CD4-positive, alpha-beta T cell treated with Interleukin-6 at 100 ng/mL for 8 hours (primary cell): Measurements from ENCODE around the gene NDEL1.

Source experiments
- DNase-seq: peaks from one replicate; pipeline ENCODE4 v3.0.0-alpha.2; 2020; ENCODE audit warnings: mixed read lengths, low spot score

Gene NDEL1

DNA sequence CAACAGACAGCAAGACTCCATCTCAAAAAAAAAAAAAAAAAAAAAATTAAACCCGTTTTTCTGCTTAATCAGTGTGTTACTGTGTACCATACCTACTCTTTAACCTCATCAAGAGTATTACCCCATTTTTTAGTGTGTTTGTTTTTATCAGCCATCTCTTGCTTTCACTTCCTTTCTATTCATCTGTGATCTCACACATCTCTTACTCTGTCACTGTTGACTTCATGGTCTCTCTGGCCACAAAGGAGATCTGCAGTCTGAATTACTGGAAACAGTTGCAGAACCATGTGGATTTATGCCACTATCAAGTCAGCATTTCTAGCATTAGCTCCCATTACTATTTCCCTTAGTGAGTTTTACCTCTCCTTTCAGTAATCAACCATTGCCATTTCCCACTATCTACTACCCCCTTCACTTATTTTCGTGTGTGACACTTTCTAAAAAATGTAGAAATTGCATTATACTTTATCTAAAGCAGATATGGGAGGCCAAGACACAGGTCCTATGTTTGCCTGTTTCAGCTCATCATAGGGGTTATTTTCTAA is 20.1 kb downstream of the NDEL1 start:
- DNase-seq: no peak

DNA sequence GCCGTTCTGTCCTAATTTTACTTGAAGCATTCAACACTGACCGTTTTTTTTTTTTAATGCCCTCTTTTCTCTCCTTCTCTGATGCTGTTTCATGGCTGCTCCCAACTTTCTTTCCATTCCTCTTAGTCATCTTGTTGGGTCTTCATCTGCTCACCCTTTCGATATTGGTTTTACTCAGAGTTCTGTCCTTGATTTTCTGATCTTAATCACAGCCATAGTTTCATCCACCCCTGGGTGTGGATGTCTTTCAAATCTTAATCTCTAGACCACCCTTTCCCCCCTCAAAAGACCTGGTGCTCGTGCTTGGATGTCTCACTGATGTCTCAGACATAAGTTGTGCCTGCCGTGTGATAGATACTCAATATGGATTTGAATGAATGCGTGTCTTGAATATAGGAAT is 22.4 kb downstream of the NDEL1 start:
- no peak for DNase-seq

DNA sequence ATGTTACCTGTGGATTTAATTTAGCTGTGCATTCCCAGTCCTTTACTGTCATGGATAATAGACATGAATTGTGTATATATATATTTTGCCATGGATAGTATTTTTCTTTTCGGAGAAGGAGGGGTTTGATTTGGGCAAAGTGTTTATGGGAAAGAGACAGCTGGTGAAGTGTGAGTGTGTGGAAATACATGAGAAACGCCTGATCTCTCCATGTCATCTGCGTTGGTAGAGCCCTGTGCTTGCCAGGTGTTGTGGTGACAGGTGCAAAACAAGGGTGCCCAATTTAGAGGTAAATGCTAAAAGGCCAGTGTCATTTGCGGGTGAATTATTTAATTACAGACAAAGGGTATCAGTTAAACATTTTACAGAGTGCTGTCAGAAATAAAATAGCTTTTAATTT is 23.4 kb downstream of the NDEL1 start:
- no peak for DNase-seq

DNA sequence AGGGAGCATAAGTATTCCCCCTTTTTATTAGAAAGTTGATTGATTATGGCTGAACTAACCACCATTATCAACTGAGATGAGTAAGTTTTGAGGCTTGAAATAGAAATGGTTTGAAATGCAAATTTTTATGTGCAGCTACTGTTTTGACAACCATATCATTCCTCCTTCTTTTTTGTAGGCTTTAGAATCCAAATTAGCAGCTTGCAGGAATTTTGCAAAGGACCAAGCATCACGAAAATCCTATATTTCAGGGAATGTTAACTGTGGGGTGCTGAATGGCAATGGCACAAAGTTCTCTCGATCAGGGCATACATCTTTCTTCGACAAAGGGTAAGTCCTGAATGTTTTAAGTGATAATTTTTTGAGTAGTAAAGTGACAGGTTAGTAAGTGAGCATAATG is 24.1 kb downstream of the NDEL1 start:
- DNase-seq: no peak

DNA sequence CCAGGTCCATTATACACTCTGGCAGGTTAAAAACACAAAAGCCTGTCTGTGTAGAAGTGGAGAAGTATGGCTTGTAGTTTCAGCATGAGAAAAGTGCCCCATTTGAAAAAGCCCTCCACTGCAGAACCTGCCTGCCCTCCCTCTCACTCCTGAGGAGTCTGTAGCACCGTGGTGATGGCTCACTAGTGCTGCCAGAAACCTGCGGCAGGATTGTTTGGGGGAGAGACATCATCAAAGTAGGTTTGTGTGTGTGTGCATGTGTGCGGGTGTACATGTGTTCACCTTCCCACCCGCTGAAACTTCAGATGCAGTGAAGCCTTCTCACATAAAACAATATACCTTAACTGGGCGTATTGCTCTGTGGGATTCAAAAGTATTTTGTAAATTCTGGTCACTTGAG is 26.9 kb downstream of the NDEL1 start:
- DNase-seq: no peak

DNA sequence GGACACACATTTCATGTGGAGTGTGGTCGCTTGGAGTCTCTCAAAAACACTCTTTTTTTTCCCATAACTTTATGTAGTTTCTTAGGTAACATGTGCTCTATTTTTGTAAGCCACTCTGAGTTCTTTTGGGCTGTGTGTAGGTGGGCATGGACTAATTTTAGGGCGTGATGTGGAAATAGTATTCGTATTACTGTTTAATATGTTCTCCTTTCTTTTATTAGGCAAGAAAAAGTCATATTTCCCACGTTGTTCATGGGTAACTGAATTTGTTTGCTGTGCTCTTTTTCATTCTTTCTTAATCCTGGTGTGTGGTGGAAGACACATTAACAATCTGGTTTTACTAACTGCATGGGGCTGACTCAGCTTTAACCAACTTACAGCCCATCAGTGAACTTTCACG is 27.4 kb downstream of the NDEL1 start:
- DNase-seq: no peak

DNA sequence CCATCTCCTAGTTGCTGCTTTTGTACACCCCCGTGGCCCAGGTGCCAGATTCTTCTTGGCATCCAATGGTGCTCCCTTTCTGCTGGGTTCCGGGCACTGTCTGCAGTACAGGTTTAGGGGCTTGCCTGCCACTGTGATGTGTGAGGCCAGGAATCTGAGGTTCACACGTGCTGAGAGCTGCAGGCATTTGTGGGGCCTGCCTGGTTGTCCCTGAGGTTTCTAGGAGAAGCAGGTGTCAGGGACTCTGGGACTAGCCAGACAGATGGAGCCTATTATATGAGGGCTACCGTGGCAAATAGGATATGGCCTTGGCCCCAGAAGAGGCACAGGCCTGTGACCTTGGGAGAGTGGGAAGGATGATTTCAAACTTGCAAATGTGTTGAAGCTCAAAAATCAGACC is 29.3 kb downstream of the NDEL1 start:
- DNase-seq: no peak

DNA sequence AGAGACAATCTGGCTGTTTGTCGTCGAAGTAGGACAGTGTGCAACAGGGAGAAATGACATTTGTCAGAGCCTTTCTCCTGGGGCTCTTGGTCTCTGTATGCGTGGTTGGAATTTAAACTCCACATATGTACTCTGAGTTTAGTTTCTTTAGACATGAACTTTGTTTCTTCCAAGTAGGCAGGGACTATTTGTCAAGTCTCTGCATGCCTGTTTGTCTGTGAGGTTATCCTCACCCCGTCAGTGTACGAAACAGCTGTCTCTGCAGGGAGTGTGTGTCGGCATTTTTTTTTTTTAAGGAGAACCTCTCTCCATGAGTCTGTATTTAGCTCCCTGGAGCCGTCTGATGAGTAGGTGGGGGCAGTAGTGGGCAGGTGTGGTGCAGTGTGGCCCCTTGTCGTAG is 29.7 kb downstream of the NDEL1 start:
- no peak for DNase-seq

DNA sequence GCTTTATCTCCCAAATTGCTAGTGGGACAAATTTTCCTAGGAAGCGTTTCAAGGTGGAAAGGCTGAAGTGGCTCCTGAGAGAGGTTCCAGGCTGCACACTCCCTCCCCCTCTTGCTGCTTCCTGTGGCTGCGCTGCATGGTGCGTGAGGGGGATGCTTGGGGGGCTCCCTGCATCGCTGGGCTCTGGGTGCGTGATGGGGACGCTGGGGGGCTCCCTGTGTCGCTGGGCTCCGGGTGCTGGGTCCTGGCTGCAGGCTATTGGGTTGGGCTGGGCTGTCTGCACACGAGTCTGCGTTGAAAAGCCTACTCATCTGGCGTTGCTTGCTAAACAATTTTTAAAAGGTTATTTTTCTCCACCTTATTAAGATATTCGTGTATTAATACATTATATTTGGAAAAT is 30.1 kb downstream of the NDEL1 start:
- DNase-seq: no peak

DNA sequence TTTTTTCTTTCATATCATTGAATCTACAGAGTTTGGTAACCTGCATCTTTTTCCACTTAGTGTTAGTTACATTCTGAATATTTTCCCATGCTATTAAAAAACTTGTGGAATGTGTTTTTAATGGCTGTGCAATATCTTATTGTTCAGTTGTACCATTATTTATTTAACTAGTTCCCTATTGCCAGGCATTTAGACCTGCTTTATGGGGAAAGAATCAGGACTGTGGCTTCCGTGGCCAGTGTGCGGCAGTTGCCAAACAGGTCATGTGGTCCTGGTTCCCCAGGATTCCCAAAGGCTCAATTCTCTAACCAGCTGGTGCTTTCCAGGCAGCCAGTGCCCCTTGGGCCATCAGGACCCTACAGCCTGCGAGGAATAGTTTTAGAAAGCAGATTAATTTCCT is 30.8 kb downstream of the NDEL1 start:
- DNase-seq: no peak

DNA sequence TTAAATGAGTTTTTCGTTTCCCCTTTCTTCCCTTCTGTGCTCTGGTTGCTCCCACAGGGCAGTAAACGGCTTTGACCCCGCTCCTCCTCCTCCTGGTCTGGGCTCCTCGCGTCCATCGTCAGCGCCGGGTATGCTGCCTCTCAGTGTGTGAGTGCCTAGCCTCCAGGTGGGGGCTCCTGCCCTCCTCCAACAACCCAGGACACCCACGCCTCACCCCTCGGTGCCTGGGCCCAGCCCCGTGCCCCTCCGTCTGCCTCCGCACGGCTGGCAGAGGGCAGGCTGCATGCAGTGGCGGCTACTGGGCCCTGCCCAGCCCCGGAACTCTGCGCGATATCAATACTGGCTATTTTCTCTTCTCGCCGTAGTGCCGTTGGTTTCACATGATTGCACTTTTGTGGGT is 31.2 kb downstream of the NDEL1 start:
- DNase-seq: no peak

DNA sequence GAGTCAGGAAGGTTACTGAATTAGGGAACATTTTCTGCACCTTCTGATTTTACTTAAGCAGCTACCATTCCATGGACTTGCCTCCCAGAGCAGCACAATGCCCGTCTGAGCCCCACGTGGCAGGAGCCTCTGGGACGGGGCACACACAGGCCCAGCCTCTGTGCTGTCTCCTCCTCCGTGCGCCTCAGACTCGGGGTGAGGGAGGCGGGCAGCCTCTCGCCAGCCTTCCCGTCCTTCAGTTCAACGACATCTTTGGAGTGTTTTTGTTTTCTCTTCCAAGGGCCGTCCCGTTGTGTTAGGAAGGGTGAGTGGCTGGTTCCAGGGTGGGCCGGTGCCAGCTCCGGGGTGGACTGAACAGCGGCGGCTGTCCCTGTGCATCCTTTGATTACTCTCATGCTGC is 31.8 kb downstream of the NDEL1 start:
- no peak for DNase-seq

DNA sequence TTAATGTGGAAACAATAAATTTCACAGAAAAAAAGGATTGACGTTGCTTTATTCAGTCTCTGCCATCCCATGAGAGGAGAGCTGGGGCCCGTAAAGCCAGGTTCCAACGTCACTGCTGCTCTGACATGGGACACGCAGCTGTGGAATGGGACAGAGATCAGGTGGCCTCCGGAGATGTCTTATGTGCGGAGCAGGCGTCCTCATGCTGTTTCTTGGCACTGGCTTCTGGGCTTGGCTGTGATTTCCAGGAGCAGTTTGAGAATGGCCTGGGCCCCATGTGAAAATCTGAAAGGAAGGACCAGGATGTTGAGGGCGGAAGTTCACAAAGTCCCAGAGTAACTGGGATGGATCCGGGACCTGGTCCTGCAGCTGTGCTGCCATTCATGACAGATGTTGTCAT is 32.4 kb downstream of the NDEL1 start:
- no peak for DNase-seq

DNA sequence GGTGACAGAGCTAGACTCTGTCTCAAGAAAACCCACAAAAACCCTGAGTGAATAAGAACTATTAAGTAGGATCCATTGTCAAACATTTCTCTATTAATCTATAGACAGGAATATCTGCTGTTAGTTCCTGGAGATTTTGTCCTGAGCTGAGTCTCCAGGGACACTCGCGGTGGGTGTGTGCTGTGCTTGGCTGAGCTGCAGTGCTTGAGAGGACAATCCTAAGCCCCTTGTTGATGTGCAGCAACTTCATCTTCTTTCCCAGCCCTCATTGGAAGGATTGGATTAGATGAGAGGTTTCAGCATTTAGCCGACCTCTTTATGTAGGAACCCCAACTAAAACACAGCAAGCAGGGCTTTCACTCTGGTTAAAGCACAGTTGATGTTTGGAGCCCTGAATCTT is 33.3 kb downstream of the NDEL1 start:
- no peak for DNase-seq

DNA sequence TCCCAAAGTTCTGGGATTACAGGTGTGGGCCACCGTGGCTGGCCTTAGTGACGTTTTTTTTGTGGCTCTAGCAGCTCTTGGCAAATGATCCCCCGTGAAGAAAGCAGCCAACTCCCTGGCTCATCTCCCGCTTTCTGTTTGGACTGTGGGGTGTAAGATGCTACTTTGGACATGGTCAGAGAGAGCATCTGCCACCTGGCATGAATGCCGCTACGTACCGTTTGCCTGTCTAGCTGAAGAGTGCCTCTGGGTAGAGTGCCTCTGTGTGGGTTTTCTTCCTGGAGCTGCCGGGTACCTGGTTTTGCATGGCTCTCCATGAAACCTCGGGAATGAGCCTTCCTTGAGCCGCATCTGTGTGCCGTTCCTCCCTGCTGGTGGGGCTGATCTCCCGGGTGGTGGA is 34.3 kb downstream of the NDEL1 start:
- no peak for DNase-seq

DNA sequence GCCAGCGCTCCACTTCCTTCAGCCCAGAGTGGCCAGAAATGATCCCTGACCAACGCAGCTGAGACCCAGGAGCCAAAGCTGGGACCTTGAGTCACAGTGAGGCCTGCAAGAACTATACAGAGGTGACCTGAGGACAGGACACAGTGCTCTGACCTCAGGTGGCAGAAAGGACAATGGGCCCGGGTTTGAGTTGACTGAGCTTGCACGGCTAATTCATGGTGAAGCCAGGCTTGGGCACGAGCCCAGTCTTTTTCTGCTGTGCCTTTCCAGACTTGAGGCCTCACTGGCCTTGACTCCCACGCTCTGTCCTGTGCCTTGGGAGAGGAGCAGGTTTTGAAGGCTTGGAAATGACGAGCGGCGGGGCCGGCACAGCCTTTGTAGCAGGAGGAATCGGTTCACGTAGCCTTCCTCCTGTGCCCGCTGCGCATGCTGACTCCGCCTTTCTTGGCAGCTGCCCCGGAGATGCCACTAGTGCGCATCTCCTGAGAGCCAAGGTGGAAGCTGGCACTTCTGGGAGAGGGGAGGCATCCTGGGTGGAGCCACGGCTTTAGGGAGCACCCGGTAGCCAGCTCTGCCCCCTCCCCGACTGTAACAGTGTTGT is 34.9 kb downstream of the NDEL1 start:
- no peak for DNase-seq

DNA sequence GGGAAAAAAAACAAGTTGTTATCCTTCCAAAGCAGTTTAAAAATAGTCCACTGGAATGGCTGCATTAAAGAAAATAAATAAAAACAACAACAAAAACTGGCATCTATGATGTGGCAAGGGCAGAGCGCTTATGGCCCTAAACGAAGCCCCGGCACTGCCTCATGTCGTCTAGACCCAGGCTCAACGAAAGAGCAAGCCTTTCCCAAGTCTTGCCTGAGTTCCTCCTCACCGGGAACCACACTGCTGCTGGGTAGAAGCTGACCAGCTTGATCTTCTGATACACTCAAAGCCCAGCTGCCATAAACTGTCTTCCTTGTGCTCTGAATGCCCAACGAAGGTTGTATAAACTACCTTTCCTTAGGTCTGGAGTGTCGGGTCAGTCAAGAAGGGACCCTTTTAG is 37.0 kb downstream of the NDEL1 start:
- DNase-seq: no peak

DNA sequence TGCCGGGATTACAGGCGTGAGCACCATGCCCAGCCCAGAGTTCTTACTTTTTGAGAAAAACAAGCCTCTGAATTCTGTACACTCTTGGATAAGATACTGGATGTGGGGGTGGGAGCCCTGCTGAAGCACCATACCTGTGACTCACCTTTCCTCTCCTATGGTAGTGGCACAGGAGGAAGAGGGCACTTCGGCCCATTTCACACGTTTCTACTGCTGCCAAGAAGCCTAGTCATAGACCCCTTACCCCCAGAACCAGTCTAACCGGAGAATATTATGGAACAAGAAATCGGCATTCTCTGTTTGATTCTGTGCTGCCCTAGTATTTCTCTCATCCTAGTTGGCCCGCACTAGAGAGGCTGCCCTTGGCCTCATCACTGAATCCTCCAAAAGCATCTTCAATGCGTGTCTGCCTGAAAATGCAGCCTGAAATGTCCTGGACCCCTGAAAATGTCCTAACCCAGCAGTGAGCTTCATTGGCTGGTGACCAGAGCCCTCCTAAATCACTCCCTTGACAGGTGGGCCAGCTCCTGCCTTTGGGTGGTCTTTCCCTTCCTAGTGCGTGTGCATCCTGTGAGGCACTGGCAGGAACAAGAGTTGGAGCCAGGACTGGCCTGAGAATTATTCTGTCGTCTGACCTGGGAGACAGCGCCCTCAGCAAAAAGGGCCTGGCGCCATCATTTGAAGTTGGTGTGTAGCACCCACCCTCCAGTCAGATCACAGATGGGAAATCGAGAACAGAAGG is 37.9 kb downstream of the NDEL1 start:
- no peak for DNase-seq

DNA sequence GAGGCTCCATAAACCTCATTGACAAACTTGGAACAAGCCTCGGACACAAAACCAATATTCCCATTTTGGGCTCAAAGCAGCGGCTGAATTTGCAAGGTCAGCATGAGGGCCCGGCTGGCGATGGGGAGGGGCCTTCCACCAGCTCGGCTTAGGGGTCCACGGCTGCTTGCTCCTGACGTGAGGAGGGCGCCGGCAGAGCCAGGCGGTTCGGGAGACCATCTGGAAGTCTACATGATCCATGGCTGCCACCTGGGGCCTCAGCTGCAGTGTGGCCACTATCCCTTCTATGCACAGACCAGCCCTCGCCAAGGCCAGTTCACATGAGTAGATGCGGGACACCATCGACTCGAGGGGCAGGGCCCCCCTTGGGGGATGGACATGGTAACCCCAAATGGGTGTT is 39.1 kb downstream of the NDEL1 start:
- no peak for DNase-seq

DNA sequence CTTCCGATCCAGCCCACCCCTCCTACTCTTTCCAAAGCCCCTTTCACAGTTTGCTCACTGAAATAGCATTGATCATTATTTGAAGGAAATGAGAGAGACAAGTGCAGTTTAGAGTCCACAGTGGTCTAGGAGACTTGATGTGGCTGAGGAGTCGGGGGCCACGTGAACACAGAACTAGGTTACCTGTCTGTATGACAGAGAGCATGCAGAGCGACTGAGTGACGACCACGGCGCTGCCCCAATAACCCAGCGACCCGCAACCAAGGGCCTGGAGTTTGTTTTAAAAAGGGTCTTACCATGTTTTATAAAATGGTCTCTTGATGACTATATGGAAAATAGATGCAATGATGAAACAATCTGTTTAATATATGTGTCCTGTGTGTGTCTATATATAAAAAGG is 39.5 kb downstream of the NDEL1 start:
- DNase-seq: no peak

DNA sequence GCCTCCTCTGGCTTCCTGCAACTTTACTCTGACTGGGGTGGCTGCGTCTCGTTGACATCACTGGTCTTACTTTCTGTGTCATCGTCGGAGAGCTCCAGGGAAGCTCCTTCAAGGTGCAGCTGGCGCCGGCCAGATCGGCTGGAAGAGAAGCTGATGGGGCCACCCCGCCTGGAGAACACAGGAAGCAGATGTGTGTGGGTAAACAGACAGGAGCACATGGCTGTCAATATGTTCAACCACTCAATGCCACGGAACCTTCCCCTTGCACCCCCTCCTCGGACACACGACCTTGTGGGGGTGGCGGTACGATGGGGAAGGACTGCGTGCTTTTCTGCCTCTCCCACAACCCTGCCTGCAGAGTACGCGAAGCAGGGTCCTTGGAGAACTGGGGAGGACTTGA is 40.1 kb downstream of the NDEL1 start:
- DNase-seq: no peak

DNA sequence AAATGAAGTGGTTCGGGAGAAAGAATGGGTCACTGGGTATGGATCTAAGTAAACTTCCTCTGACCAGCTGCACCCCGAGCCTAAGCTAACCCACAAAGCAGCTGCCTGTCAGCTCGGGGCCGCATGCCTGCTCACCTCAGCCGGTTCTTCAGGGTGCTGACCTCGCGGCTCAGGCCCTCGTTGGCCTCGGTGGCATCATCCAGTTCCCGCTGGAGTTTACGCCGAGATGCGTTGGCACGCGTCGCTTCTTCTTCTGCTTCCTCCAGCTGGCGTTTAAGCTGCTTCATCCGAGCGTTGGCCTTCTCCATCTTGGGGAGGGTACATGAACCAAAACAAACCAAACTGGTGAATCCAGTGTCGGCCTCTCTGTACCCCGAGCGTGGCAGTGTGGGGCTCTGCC is 41.1 kb downstream of the NDEL1 start:
- no peak for DNase-seq

DNA sequence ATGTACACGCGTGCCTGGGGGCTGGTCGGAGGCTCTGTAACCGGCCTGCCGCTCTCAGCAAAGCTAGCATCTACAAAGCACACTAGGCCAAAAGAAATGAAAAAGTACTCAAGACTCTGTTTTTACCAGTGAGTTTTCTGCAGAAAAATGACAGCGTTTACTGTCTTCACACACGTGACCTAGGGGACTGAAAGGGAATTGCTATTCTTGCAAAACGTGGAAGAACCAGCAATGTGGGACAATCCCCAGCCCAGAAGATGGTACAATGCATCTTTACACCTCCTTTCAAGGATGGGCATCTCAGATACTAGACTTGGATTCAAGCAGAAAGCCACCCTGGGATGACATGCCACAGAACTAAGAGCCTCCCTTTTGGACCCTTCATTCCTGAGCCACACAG is 41.5 kb downstream of the NDEL1 start:
- no peak for DNase-seq
